Retinal pigment epithelial cell (primary cell): ENCODE measurements around the gene SIPA1.

Source experiments
- DNase-seq: peaks from one replicate; pipeline ENCODE4 v3.0.0-alpha.2; 2010; ENCODE audit warnings: low read depth
- H3K4me3 ChIP-seq: 2 replicates; pipeline ENCODE4 v1.5.1; 2011; ENCODE audit warnings: mild to moderate bottlenecking, low read length, control low read depth, moderate library complexity
- CTCF ChIP-seq: conservative IDR thresholded peaks from 2 replicates; pipeline ENCODE4 v1.5.1; 2011; ENCODE audit warnings: low read depth, low read length, control low read depth, inconsistent platforms

SIPA1 gene

DNA sequence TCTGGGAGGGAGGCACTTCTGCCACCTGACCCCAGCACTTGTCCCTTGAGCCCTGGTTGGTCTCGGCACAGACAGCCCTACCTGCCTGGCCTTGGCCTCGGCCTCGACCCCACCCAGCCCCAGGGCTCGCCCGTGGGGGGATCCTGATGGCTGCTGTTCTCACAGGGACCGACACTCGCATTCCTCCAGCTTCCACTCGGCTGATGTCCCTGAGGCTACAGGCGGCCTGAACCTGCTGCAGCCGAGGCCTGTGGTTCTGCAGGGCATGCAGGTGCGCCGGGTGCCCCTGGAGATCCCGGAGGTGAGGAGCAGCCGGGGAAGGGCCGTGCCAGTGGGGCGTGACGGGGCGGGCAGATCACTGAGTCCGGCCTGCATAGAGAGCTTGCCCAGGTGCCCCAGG is 17.2 kb upstream of the SIPA1 start:
- no peak for DNase-seq
- H3K4me3 ChIP-seq = no peak overlapping the region
- no peak for TF ChIP-seq CTCF

DNA sequence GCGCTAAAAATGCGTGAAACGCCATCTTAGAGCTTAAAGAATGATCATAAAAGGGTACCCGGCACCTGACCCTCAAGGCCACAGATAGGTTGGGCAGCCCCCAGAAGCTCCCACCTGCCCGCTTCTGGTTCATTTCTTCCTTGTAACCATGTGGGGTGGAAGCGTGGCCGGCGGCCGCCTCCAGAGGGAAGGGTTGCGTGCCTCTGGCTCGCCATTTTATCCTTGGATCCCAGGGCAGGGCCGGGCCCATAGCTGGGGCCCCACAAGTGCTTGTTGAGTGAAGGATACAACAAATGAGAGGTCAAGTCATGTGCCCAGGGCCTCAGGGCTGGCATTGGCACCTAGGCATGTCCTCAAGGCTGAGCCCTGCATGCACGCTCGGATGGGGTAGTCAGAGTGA is 16.4 kb upstream of the SIPA1 start:
- TF ChIP-seq CTCF = no peak
- no peak for DNase-seq
- no peak overlapping the region for H3K4me3 ChIP-seq

DNA sequence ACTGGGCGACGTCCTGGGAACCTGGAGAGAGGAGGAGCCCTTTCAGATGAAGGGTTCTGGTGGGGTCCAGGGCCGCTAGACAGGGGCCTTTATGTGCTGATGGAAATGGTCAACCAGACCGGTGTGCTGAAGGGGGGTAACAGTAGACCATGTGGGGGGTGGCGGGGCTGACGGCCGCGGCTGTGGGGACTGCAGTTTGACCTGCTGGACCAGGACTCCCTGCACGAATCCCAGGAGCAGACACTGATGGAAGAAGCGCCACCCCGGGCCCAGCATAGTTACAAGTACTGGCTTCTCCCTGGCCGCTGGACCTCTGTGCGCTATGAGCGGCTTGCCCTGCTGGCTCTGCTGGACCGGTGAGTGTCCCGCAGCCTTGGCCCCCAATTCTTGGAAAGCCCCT is 15.9 kb upstream of the SIPA1 start:
- no peak for DNase-seq
- no peak for TF ChIP-seq CTCF
- H3K4me3 ChIP-seq = no peak overlapping the region

GRCh38 chr11:65623177-65623576 is 14.7 kb upstream of the SIPA1 start:
- no peak overlapping the region for H3K4me3 ChIP-seq
- TF ChIP-seq CTCF = no peak
- DNase-seq = no peak

- no peak for TF ChIP-seq CTCF
- no peak overlapping the region for H3K4me3 ChIP-seq
- DNase-seq = no peak
Measured at GRCh38 chr11:65623852-65624616, 13.9 kb upstream of the SIPA1 start.

DNA sequence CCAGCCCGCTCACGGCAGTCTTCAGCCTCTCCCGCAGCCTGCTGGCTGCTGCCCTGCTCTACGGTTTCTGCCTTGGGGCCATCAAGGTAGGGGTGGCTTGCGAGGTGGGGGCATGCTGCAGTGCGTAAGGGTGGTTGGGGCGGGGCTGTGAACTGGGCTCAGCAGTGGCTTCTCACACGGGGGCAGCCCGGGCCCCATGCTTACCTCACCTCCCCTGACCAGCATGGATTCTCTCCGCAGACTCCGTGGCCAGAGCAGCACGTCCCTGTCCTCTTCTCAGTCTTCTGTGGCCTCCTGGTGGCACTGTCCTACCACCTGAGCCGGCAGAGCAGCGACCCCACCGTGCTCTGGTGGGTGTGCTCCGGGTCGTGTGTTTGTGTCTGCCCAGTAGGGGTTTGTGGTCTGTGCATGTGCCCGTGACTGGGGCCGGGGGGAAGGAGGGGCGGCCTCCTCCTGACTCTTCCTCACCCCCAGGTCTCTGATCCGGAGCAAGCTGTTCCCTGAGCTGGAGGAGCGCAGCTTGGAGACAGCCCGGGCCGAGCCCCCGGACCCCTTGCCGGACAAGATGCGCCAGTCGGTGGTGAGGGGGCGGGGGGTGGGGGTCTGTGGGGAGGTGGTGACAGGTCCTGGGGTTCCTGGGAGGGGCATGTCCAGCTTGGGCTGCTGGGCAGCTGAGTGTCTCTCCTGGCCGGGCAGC is 12.8 kb upstream of the SIPA1 start:
- no peak for TF ChIP-seq CTCF
- DNase-seq = no peak
- H3K4me3 ChIP-seq = no peak overlapping the region

DNA sequence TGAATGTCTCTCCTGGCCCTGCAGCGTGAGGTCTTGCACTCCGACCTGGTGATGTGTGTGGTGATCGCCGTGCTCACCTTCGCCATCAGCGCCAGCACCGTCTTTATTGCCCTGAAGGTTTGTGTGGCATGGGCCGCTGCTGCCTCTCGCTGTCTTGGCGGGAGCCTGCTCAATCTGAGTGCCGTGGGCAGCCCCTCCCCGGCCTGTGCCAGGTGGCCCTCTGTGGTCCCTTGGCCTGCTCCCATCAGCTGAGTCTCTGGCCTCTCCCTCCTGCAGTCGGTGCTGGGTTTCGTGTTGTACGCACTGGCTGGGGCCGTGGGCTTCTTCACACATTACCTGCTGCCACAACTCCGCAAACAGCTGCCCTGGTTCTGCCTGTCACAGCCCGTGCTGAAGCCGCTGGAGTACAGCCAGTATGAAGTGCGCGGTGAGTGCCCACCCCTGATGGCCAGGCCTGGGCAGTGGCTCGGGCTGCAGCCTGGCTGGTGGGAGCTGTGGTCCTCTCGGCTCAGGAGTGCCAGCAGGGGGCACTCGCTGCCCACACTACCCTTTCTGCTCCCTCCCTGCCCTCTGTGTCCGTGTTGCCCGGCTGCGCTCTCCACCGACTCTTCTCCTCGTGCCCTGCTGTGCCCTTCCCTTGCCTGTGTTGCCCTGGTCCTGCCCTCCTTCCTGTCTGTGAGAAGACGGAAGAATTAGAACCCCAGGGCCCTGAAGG is 12.1 kb upstream of the SIPA1 start:
- TF ChIP-seq CTCF = peak; percentile 64
- DNase-seq = no peak
- H3K4me3 ChIP-seq = no peak overlapping the region
